ENCODE data around the gene ATAT1. TPM values are rescaled to one million over a fixed set of nuclear protein-coding genes. Genes with fewer than 3 reads are reported as not detected.

The ATAT1 gene
- total RNA-seq, 1 donor from 2014 or later = 2.7 TPM

GRCh38 chr6:30691208-30691847 lies 64.7 kb downstream of the ATAT1 start:
- H3K4me1 ChIP-seq = peaks cover 50% of the 10 kb centered on the region
- H3K27me3 ChIP-seq (ENCODE audit: low read depth) = no peaks in the 10 kb centered on the region

More at GRCh38 chr6:30691208-30691847, 64.7 kb downstream of the ATAT1 start:
- peak overlapping the region; percentile 97 for H3K27ac ChIP-seq (replicated peaks)
- TF ChIP-seq CTCF (IDR thresholded peaks at IDR 0.05; ENCODE audit: borderline replicate concordance) = no peak
- intact Hi-C loops (cut with micrococcal nuclease) = no loop called here
- DNase-seq = no peak
- no peaks in the 10 kb centered on the region for H3K36me3 ChIP-seq
- H3K4me3 ChIP-seq = peak overlapping the region; percentile 73
- H3K9me3 ChIP-seq (replicated peaks) = no peaks in the 10 kb centered on the region

Small RNA genes lying within 50 kb of the gene (microRNA-seq; reads per million reads assigned to microRNA genes)
- 7.2 reads per million, percentile 20 among the genes with 10 or more reads in this experiment for gene MIR877

Other genes with a start within 250 kb of the ATAT1 start
- gene HLA-E, start 137.4 kb upstream of the ATAT1 start, total RNA-seq = 142 TPM
- 18.3 TPM for gene GNL1, start 70.4 kb upstream of the ATAT1 start, total RNA-seq
- 2.0 TPM for gene PRR3, start 69.6 kb upstream of the ATAT1 start, total RNA-seq
- gene ABCF1, start 55.4 kb upstream of the ATAT1 start, total RNA-seq = 38.8 TPM
- gene PPP1R10, start 9.6 kb upstream of the ATAT1 start, total RNA-seq = 31.5 TPM
- 119 TPM for gene MRPS18B, start 9.0 kb upstream of the ATAT1 start, total RNA-seq
- 57.3 TPM for gene C6orf136, start 20.3 kb downstream of the ATAT1 start, total RNA-seq
- 22.1 TPM for gene DHX16, start 46.1 kb downstream of the ATAT1 start, total RNA-seq
- 14.5 TPM for gene PPP1R18, start 59.8 kb downstream of the ATAT1 start, total RNA-seq
- gene NRM, start 64.1 kb downstream of the ATAT1 start, total RNA-seq = 3.7 TPM
- gene MDC1, start 90.4 kb downstream of the ATAT1 start, total RNA-seq = 14.1 TPM
- gene TUBB, start 93.5 kb downstream of the ATAT1 start, total RNA-seq = 187 TPM
- 223 TPM for gene FLOT1, start 115.8 kb downstream of the ATAT1 start, total RNA-seq
- 41.4 TPM for gene IER3, start 117.7 kb downstream of the ATAT1 start, total RNA-seq

Data from left ventricle myocardium inferior (tissue), 1 donor.